K562 (cell line): ENCODE results near the gene KHDC1. TPM values are rescaled to one million over a fixed set of nuclear protein-coding genes. Genes with fewer than 3 reads are reported as not detected.

Experiments
- BACH1 ChIP-seq: fragments of 200-800 bp; sonication (Bioruptor generic); IDR thresholded peaks from 2 replicates; pipeline ENCODE4 v1.6.1; 2016; ENCODE audit warnings: missing genetic modification characterization, missing compliant biosample characterization
- CHAMP1 ChIP-seq: fragments of 450-650 bp; IDR thresholded peaks from 2 replicates; pipeline ENCODE4 v1.6.1; 2016; ENCODE audit warnings: mild to moderate bottlenecking
- E2F3 ChIP-seq: fragments of 250-450 bp; sonication (Bioruptor Pico); IDR thresholded peaks from 2 replicates; pipeline ENCODE4 v1.4.0; 2020; ENCODE audit warnings: mild to moderate bottlenecking
- GTF2E2 ChIP-seq: fragments of 200-800 bp; sonication (Bioruptor generic); IDR thresholded peaks from 2 replicates; pipeline ENCODE4 v1.6.1; 2016; ENCODE audit warnings: missing genetic modification characterization, missing compliant biosample characterization
- MITF ChIP-seq: IDR thresholded peaks from 2 replicates; pipeline ENCODE4 v1.6.1; 2014; ENCODE audit warnings: antibody characterized with exemption
- NR2C1 ChIP-seq, 2 experiments: fragments of 450-650 bp; IDR thresholded peaks; 2 replicates each; pipeline ENCODE4 v1.6.1; 2017; ENCODE audit warnings: mild to moderate bottlenecking in 2 of 2, antibody characterized with exemption in 1 of 2, inconsistent platforms in 1 of 2, missing compliant biosample characterization in 1 of 2, missing genetic modification characterization in 1 of 2
- RHOXF2B ChIP-seq: fragments of 250-450 bp; sonication (Bioruptor Pico); conservative IDR thresholded peaks from 2 replicates; pipeline ENCODE4 v1.5.1; 2021
- SMARCE1 ChIP-seq: fragments of 450-650 bp; IDR thresholded peaks from 2 replicates; pipeline ENCODE4 v1.7.1; 2016; ENCODE audit warnings: mild to moderate bottlenecking
- TBP ChIP-seq: optimal IDR thresholded peaks from 2 replicates; pipeline ENCODE3; 2011; ENCODE audit warnings: low read depth, low read length, improper control_type of control experiment
- TEAD2 ChIP-seq: fragments of 450-650 bp; IDR thresholded peaks from 2 replicates; pipeline ENCODE4 v1.6.1; 2016; ENCODE audit warnings: missing genetic modification characterization, control low read depth, missing compliant biosample characterization
- ZFP91 ChIP-seq: sonication (generic); formaldehyde crosslinking; IDR thresholded peaks from 2 replicates; pipeline ENCODE4 v1.8.0; 2022; ENCODE audit warnings: mild to moderate bottlenecking, missing genetic modification reagents
- ZNF12 ChIP-seq: sonication (generic); formaldehyde crosslinking; IDR thresholded peaks from 2 replicates; pipeline ENCODE4 v1.4.0; 2020; ENCODE audit warnings: mild to moderate bottlenecking, missing genetic modification reagents
- ZNF449 ChIP-seq: fragments of 250-450 bp; sonication (Bioruptor Pico); IDR thresholded peaks from 2 replicates; pipeline ENCODE4 v1.8.0; 2022; ENCODE audit warnings: moderate library complexity, mild to moderate bottlenecking, inconsistent platforms
- ZNF668 ChIP-seq: fragments of 250-450 bp; sonication (Bioruptor Pico); IDR thresholded peaks from 2 replicates; pipeline ENCODE4 v1.8.0; 2022; ENCODE audit warnings: mild to moderate bottlenecking, inconsistent platforms
- polyA plus RNA-seq, 8 experiments: library from polyadenylated mRNA; depleted of rRNA in 4 of 8; stranded (reverse) in 5 of 8; unstranded in 3 of 8; fragments of >200 nt; fragmentation: Nextera tagmentation in 2 of 8; fragmentation: Illumina TruSeq in 1 of 8; extraction: Ambion mirVana in 2 of 8; extraction: Trizol in 1 of 8; gene quantifications; 2 replicates each; pipeline versions ENCODE4 v1.2.1 to v1.2.3, GENCODE V29; 2011 to 2014; ENCODE audit warnings: inconsistent platforms in 1 of 8, missing spikeins in 1 of 8
- total RNA-seq, 7 experiments: library from RNA; depleted of rRNA in 6 of 7; stranded (reverse); fragments of >200 nt in 6 of 7; fragmentation: Illumina TruSeq in 2 of 7; extraction: Trizol in 2 of 7; gene quantifications; 2 replicates each; pipeline versions ENCODE4 v1.2.1 to v1.2.3, GENCODE V29; 2011 to 2021; ENCODE audit warnings: low replicate concordance in 1 of 7
- TF ChIP-seq, protein P1 (sequence below): fragments of 450-650 bp; formaldehyde crosslinking; IDR thresholded peaks from 2 replicates; pipeline ENCODE4 v1.4.0; 2020; ENCODE audit warnings: mild to moderate bottlenecking, mixed read lengths

The KHDC1 gene
- total and polyA plus RNA-seq, 9 of the 15 experiments (the other 6 are each of a cell fraction or from before 2014, with no cell fraction given), result 2.5 to 19.5 (median 8.0) TPM

- no peak for TF ChIP-seq NR2C1 (IDR thresholded peaks at IDR 0.05)
- TF ChIP-seq NR2C1 (tag; IDR thresholded peaks at IDR 0.05), result no peak
- peak; percentile 56; the same call in 1 of the 2 replicates for TF ChIP-seq CHAMP1
- TF ChIP-seq GTF2E2 (tag), result peak; percentile 63; the same call in 1 of the 2 replicates
- peak; percentile 78 for TF ChIP-seq TBP
- no peak for TF ChIP-seq BACH1 (tag)
- no peak for TF ChIP-seq ZFP91
- TF ChIP-seq ZNF12 (CRISPR knock-in tag), result no peak
- TF ChIP-seq RHOXF2B (CRISPR knock-in tag), result no peak
- peak; percentile 95; the same call in 1 of the 2 replicates for TF ChIP-seq ZNF449
- TF ChIP-seq MITF, result no peak
- TF ChIP-seq TEAD2 (tag), result no peak
- TF ChIP-seq ZNF668 (CRISPR knock-in tag), result no peak
- TF ChIP-seq, protein P1, sequence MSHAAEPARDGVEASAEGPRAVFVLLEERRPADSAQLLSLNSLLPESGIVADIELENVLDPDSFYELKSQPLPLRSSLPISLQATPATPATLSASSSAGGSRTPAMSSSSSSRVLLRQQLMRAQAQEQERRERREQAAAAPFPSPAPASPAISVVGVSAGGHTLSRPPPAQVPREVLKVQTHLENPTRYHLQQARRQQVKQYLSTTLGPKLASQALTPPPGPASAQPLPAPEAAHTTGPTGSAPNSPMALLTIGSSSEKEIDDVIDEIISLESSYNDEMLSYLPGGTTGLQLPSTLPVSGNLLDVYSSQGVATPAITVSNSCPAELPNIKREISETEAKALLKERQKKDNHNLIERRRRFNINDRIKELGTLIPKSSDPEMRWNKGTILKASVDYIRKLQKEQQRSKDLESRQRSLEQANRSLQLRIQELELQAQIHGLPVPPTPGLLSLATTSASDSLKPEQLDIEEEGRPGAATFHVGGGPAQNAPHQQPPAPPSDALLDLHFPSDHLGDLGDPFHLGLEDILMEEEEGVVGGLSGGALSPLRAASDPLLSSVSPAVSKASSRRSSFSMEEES (CRISPR knock-in tag), result no peak
- TF ChIP-seq E2F3 (CRISPR knock-in tag), result peak; percentile 82
- peak; percentile 63; the same call in 1 of the 2 replicates for TF ChIP-seq SMARCE1
These were observed 46.9 kb upstream of the KHDC1 start (continued) for GRCh38 chr6:73309785-73310502.
